Measurements from ENCODE around the gene COPS8. TPM values are rescaled to one million over a fixed set of nuclear protein-coding genes. Genes with fewer than 3 reads are reported as not detected.

COPS8 gene
- total and polyA plus RNA-seq, 2 donors (not counting 1 experiment from before 2014, with no cell fraction given): 82.1 to 97.3 TPM

DNA sequence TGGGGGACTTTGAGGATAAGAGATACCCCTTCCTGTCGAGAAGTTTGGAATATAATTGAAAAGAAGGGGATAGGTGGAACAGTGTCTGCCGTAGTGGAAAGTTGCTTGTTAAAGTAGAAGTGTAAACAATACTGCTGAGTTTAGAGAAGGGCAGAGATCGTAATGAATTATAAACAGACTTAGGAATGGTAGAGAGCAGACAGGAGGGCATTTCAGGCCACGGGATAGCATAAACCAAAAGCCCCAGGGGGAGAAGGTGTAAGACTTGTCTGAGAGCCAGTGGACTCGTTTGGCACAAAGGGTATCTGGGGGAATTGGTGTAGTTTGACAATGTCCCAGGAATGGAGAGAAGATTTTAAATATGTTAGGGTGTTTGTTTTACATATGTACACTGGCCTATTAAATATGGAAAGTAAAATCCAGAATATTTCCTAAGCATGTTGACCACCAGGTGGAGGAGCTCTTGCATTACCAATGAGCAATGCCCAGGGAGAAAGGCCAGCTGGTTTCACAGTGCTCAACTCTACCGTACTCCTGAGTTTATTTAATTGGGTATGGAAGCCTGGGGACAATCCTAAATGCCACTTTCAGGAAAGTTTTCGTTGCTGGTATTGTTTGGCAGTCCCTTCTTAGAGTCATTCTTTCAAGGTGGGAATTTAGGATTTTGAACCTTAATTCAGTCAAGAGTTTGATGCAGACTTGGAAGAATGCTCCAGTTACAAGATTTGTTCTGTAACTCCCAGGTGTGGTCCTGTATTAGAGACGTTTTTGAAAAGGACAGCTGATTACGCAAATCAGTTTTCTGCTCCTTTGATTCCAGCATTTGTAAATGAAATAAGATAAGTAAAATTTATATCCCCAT is 7.5 kb downstream of the COPS8 start:
- peaks cover 3% of the 10 kb centered on the region for H3K36me3 ChIP-seq (ENCODE audit: control insufficient read depth, insufficient read depth, low read length)
- H4K20me1 ChIP-seq (ENCODE audit: control insufficient read depth, extremely low read depth, insufficient read depth, low read length): no peaks in the 10 kb centered on the region
- peaks cover 20% of the 10 kb centered on the region for H3K4me1 ChIP-seq (ENCODE audit: control insufficient read depth, extremely low read depth, insufficient read depth, low read length)
- H3K9ac ChIP-seq (ENCODE audit: insufficient read depth, low read length): peak overlapping the region; percentile 5
- peak overlapping the region; percentile 34 for H3K27ac ChIP-seq (ENCODE audit: insufficient read depth, low read length)
- DNase-seq (ENCODE audit: low read depth in 2 of 2): peak; percentile 56 to 91
- no peak for TF ChIP-seq EZH2 (IDR thresholded peaks at IDR 0.05; ENCODE audit: low read length, missing control alignments)
- TF ChIP-seq, protein P1, sequence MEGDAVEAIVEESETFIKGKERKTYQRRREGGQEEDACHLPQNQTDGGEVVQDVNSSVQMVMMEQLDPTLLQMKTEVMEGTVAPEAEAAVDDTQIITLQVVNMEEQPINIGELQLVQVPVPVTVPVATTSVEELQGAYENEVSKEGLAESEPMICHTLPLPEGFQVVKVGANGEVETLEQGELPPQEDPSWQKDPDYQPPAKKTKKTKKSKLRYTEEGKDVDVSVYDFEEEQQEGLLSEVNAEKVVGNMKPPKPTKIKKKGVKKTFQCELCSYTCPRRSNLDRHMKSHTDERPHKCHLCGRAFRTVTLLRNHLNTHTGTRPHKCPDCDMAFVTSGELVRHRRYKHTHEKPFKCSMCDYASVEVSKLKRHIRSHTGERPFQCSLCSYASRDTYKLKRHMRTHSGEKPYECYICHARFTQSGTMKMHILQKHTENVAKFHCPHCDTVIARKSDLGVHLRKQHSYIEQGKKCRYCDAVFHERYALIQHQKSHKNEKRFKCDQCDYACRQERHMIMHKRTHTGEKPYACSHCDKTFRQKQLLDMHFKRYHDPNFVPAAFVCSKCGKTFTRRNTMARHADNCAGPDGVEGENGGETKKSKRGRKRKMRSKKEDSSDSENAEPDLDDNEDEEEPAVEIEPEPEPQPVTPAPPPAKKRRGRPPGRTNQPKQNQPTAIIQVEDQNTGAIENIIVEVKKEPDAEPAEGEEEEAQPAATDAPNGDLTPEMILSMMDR (conservative IDR thresholded peaks at IDR 0.05 in 1 of 2, IDR thresholded peaks at IDR 0.05 in 1 of 2; ENCODE audit: low read depth in 1 of 2, low read length in 2 of 2): peak; percentile 60 to 76
- peak overlapping the region; percentile 34 for H3K4me2 ChIP-seq (ENCODE audit: extremely low read depth, insufficient read depth, low read length)
- no peaks in the 10 kb centered on the region for H3K27me3 ChIP-seq (ENCODE audit: control insufficient read depth, insufficient read depth, low read length)
- peaks cover 19% of the 10 kb centered on the region for H3K79me2 ChIP-seq (ENCODE audit: control insufficient read depth, insufficient read depth, low read length)
- H2AFZ ChIP-seq (ENCODE audit: low read length): no peak overlapping the region
- H3K4me3 ChIP-seq (replicated peaks in 1 of 4; ENCODE audit: control extremely low read depth in 1 of 4, insufficient read depth in 1 of 4, low read depth in 3 of 4, low read length in 4 of 4): peak overlapping the region in 1 of 4 experiments; percentile 24
- no peaks in the 10 kb centered on the region for H3K9me3 ChIP-seq (ENCODE audit: control insufficient read depth, insufficient read depth, low read depth, low read length)

DNA sequence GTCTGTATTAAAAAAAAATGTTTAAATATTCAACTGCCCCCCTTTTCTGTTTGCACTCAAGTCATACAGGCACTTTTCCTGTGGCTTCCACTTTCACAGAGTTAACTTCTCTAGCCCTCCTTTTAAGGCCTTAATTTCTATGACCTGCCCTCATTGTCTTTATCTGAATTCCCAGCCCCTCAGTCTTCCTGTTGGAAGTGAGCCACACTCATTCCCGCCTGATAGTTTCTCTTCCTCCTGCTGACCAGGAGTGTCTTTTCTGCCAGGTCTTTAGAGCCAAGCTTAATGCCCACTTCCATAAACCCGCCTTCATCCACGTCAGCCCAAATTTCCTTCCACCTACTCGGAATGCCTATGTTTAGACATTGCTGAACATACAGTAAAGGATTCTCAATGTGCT is 10.5 kb downstream of the COPS8 start:
- no peak for TF ChIP-seq EZH2 (IDR thresholded peaks at IDR 0.05; ENCODE audit: low read length, missing control alignments)
- TF ChIP-seq, protein P1 (conservative IDR thresholded peaks at IDR 0.05 in 1 of 2, IDR thresholded peaks at IDR 0.05 in 1 of 2; ENCODE audit: low read depth in 1 of 2, low read length in 2 of 2): no peak
- H3K4me2 ChIP-seq (ENCODE audit: extremely low read depth, insufficient read depth, low read length): no peak overlapping the region
- DNase-seq (ENCODE audit: low read depth in 2 of 2): no peak
- peaks cover 9% of the 10 kb centered on the region for H3K36me3 ChIP-seq (ENCODE audit: control insufficient read depth, insufficient read depth, low read length)
- H3K79me2 ChIP-seq (ENCODE audit: control insufficient read depth, insufficient read depth, low read length): peaks cover 15% of the 10 kb centered on the region
- H3K4me1 ChIP-seq (ENCODE audit: control insufficient read depth, extremely low read depth, insufficient read depth, low read length): peaks cover 20% of the 10 kb centered on the region
- H3K27ac ChIP-seq (ENCODE audit: insufficient read depth, low read length): peak overlapping the region; percentile 5
- H3K9me3 ChIP-seq (ENCODE audit: control insufficient read depth, insufficient read depth, low read depth, low read length): no peaks in the 10 kb centered on the region
- H3K4me3 ChIP-seq (replicated peaks in 1 of 4; ENCODE audit: control extremely low read depth in 1 of 4, insufficient read depth in 1 of 4, low read depth in 3 of 4, low read length in 4 of 4): no peak overlapping the region
- H2AFZ ChIP-seq (ENCODE audit: low read length): no peak overlapping the region
- H3K9ac ChIP-seq (ENCODE audit: insufficient read depth, low read length): no peak overlapping the region
- H3K27me3 ChIP-seq (ENCODE audit: control insufficient read depth, insufficient read depth, low read length): no peaks in the 10 kb centered on the region
- no peaks in the 10 kb centered on the region for H4K20me1 ChIP-seq (ENCODE audit: control insufficient read depth, extremely low read depth, insufficient read depth, low read length)

DNA sequence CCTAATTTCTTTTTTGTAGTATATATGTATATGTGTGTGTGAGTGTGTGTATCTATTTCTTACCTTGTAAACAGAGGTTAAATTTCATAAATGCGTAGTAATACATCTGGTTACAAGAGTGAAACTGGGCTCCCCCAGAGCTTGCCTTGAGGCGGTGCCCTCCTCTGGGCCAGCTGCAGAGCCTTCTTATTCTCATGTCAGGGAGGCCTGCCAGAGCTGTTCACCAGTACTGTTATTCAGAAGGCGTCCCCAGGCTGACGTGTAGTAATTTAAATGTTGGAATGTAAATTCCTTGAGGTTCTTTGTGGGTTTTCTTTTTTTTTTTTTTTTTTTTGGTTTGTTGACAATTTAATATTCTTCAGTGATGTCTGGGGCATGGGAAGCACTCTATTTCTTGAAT is 11.2 kb downstream of the COPS8 start:
- Histone ChIP-seq H3K27me3 (ENCODE audit: control insufficient read depth, insufficient read depth, low read length) (no peaks in the 10 kb centered on the region), H3K9ac (ENCODE audit: insufficient read depth, low read length) (no peak overlapping the region), H3K4me3 (replicated peaks in 1 of 4; ENCODE audit: control extremely low read depth in 1 of 4, insufficient read depth in 1 of 4, low read depth in 3 of 4, low read length in 4 of 4) (no peak overlapping the region), H2AFZ (ENCODE audit: low read length) (no peak overlapping the region), H3K79me2 (ENCODE audit: control insufficient read depth, insufficient read depth, low read length) (peaks cover 13% of the 10 kb centered on the region), H3K4me2 (ENCODE audit: extremely low read depth, insufficient read depth, low read length) (peak overlapping the region; percentile 29), H3K4me1 (ENCODE audit: control insufficient read depth, extremely low read depth, insufficient read depth, low read length) (peaks cover 19% of the 10 kb centered on the region), H3K36me3 (ENCODE audit: control insufficient read depth, insufficient read depth, low read length) (peaks cover 9% of the 10 kb centered on the region), H3K9me3 (ENCODE audit: control insufficient read depth, insufficient read depth, low read depth, low read length) (no peaks in the 10 kb centered on the region), H3K27ac (ENCODE audit: insufficient read depth, low read length) (peak overlapping the region; percentile 45), H4K20me1 (ENCODE audit: control insufficient read depth, extremely low read depth, insufficient read depth, low read length) (no peaks in the 10 kb centered on the region)
- peak; percentile 64 to 91 for DNase-seq (ENCODE audit: low read depth in 2 of 2)
- TF ChIP-seq, protein P1 (conservative IDR thresholded peaks at IDR 0.05 in 1 of 2, IDR thresholded peaks at IDR 0.05 in 1 of 2; ENCODE audit: low read depth in 1 of 2, low read length in 2 of 2): no peak
- no peak for TF ChIP-seq EZH2 (IDR thresholded peaks at IDR 0.05; ENCODE audit: low read length, missing control alignments)
